GM23338 (cell line): ENCODE measurements around the gene PGS1.

Source experiments
- CREB1 ChIP-seq: fragments of 250-450 bp; sonication (Bioruptor Pico); IDR thresholded peaks from 2 replicates; pipeline ENCODE4 v1.5.0; 2020; ENCODE audit warnings: low read depth, mild to moderate bottlenecking, moderate library complexity
- EZH2 ChIP-seq: fragments of 200-600 bp; sonication (generic); IDR thresholded peaks from one replicate; pipeline ENCODE4 v1.8.0; 2017; ENCODE audit warnings: antibody characterized with exemption, mild to moderate bottlenecking, low read depth; ENCODE audit not compliant: unreplicated experiment
- EZH2phosphoT487 ChIP-seq: fragments of 200-600 bp; sonication (generic); IDR thresholded peaks from one replicate; pipeline ENCODE4 v1.8.1; 2018; ENCODE audit warnings: antibody characterized with exemption; ENCODE audit not compliant: unreplicated experiment
- JUNB ChIP-seq: IDR thresholded peaks from one replicate; pipeline ENCODE4 v1.6.1; 2016; ENCODE audit warnings: antibody characterized with exemption; ENCODE audit not compliant: unreplicated experiment
- NANOG ChIP-seq: IDR thresholded peaks from 2 replicates; pipeline ENCODE4 v1.6.1; 2016; ENCODE audit warnings: antibody characterized with exemption, borderline replicate concordance
- POLR2AphosphoS5 ChIP-seq: IDR thresholded peaks from 2 replicates; pipeline ENCODE4 v1.6.1; 2016; ENCODE audit warnings: antibody characterized with exemption, low read depth
- STAT1 ChIP-seq: IDR thresholded peaks from one replicate; pipeline ENCODE4 v1.6.1; 2016; ENCODE audit warnings: antibody characterized with exemption; ENCODE audit not compliant: unreplicated experiment
- ZNF114 ChIP-seq: fragments of 250-450 bp; sonication (Bioruptor Pico); IDR thresholded peaks from 2 replicates; pipeline ENCODE4 v1.5.0; 2020; ENCODE audit warnings: mild to moderate bottlenecking, moderate library complexity
- ZNF331 ChIP-seq: fragments of 250-450 bp; sonication (Bioruptor Pico); IDR thresholded peaks from 2 replicates; pipeline ENCODE4 v1.5.0; 2020; ENCODE audit warnings: low read depth, mild to moderate bottlenecking, moderate library complexity
- TF ChIP-seq, protein P1 (sequence below), 2 experiments: fragments of 200-600 bp in 1 of 2; sonication (generic) in 1 of 2; conservative IDR thresholded peaks; 2 replicates each; pipeline versions ENCODE4 v1.5.1 to v1.6.1; 2016 to 2017; ENCODE audit warnings: antibody characterized with exemption in 2 of 2, low read depth in 2 of 2, mild to moderate bottlenecking in 2 of 2, moderate library complexity in 1 of 2
- TF ChIP-seq, protein P2 (sequence below): IDR thresholded peaks from one replicate; pipeline ENCODE4 v1.6.1; 2018; ENCODE audit warnings: antibody characterized with exemption; ENCODE audit not compliant: unreplicated experiment
- TF ChIP-seq, protein P3 (sequence below): fragments of 250-450 bp; sonication (Bioruptor Pico); IDR thresholded peaks from 2 replicates; pipeline ENCODE4 v1.5.0; 2020; ENCODE audit warnings: mild to moderate bottlenecking, moderate library complexity
- TF ChIP-seq, protein P4 (sequence below): IDR thresholded peaks from 2 replicates; pipeline ENCODE4 v1.6.1; 2016; ENCODE audit warnings: antibody characterized with exemption

DNA sequence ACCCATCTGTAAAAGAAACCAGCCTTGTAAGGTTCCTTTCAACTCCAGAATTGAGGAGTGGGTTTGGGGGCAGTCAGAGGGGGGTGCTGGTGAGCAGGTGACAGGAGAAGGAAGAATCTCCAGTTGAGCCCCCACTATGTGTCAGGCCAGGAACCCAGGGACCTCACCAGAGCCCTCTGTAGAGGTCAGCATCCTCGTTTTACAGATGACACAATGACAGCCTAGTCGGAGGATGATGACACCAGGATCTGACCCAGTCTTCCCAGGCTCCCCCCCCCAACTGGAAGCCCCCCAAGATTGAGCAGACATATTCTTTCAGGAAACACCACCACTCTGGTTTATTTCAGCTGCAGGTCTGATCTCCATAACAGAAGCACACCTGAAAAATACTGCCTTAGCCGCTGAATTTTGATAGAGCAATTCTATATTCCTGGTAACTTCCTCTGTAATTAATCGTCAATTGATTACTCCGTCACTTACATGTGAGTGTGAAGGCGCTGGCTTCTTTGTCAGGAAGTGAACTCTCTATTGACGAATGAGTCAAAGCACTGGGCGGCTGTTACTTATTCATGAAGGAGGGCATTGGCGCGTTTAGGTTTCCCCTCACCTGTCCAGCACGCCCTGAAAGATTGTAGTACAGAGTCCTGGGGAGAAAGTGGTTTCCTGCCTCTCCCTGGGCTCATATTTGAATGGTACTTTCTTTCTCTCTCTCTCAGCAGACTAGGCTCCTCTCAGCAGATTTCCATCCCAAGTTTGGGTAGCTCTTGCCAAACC, 39.8 kb upstream of the PGS1 start:
- TF ChIP-seq, protein P1, sequence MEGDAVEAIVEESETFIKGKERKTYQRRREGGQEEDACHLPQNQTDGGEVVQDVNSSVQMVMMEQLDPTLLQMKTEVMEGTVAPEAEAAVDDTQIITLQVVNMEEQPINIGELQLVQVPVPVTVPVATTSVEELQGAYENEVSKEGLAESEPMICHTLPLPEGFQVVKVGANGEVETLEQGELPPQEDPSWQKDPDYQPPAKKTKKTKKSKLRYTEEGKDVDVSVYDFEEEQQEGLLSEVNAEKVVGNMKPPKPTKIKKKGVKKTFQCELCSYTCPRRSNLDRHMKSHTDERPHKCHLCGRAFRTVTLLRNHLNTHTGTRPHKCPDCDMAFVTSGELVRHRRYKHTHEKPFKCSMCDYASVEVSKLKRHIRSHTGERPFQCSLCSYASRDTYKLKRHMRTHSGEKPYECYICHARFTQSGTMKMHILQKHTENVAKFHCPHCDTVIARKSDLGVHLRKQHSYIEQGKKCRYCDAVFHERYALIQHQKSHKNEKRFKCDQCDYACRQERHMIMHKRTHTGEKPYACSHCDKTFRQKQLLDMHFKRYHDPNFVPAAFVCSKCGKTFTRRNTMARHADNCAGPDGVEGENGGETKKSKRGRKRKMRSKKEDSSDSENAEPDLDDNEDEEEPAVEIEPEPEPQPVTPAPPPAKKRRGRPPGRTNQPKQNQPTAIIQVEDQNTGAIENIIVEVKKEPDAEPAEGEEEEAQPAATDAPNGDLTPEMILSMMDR (conservative IDR thresholded peaks at IDR 0.05; ENCODE audit: low read depth in 2 of 2) = peak; percentile 8 to 31; a peak in 1 of 4 replicates
- TF ChIP-seq STAT1 (no peak), POLR2AphosphoS5 (no peak), EZH2 (no peak), EZH2phosphoT487 (no peak), CREB1 (CRISPR knock-in tag) (no peak), ZNF331 (no peak), JUNB (no peak), NANOG (no peak), ZNF114 (CRISPR knock-in tag) (no peak)
- TF ChIP-seq, protein P2, sequence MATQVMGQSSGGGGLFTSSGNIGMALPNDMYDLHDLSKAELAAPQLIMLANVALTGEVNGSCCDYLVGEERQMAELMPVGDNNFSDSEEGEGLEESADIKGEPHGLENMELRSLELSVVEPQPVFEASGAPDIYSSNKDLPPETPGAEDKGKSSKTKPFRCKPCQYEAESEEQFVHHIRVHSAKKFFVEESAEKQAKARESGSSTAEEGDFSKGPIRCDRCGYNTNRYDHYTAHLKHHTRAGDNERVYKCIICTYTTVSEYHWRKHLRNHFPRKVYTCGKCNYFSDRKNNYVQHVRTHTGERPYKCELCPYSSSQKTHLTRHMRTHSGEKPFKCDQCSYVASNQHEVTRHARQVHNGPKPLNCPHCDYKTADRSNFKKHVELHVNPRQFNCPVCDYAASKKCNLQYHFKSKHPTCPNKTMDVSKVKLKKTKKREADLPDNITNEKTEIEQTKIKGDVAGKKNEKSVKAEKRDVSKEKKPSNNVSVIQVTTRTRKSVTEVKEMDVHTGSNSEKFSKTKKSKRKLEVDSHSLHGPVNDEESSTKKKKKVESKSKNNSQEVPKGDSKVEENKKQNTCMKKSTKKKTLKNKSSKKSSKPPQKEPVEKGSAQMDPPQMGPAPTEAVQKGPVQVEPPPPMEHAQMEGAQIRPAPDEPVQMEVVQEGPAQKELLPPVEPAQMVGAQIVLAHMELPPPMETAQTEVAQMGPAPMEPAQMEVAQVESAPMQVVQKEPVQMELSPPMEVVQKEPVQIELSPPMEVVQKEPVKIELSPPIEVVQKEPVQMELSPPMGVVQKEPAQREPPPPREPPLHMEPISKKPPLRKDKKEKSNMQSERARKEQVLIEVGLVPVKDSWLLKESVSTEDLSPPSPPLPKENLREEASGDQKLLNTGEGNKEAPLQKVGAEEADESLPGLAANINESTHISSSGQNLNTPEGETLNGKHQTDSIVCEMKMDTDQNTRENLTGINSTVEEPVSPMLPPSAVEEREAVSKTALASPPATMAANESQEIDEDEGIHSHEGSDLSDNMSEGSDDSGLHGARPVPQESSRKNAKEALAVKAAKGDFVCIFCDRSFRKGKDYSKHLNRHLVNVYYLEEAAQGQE = no peak
- TF ChIP-seq, protein P3, sequence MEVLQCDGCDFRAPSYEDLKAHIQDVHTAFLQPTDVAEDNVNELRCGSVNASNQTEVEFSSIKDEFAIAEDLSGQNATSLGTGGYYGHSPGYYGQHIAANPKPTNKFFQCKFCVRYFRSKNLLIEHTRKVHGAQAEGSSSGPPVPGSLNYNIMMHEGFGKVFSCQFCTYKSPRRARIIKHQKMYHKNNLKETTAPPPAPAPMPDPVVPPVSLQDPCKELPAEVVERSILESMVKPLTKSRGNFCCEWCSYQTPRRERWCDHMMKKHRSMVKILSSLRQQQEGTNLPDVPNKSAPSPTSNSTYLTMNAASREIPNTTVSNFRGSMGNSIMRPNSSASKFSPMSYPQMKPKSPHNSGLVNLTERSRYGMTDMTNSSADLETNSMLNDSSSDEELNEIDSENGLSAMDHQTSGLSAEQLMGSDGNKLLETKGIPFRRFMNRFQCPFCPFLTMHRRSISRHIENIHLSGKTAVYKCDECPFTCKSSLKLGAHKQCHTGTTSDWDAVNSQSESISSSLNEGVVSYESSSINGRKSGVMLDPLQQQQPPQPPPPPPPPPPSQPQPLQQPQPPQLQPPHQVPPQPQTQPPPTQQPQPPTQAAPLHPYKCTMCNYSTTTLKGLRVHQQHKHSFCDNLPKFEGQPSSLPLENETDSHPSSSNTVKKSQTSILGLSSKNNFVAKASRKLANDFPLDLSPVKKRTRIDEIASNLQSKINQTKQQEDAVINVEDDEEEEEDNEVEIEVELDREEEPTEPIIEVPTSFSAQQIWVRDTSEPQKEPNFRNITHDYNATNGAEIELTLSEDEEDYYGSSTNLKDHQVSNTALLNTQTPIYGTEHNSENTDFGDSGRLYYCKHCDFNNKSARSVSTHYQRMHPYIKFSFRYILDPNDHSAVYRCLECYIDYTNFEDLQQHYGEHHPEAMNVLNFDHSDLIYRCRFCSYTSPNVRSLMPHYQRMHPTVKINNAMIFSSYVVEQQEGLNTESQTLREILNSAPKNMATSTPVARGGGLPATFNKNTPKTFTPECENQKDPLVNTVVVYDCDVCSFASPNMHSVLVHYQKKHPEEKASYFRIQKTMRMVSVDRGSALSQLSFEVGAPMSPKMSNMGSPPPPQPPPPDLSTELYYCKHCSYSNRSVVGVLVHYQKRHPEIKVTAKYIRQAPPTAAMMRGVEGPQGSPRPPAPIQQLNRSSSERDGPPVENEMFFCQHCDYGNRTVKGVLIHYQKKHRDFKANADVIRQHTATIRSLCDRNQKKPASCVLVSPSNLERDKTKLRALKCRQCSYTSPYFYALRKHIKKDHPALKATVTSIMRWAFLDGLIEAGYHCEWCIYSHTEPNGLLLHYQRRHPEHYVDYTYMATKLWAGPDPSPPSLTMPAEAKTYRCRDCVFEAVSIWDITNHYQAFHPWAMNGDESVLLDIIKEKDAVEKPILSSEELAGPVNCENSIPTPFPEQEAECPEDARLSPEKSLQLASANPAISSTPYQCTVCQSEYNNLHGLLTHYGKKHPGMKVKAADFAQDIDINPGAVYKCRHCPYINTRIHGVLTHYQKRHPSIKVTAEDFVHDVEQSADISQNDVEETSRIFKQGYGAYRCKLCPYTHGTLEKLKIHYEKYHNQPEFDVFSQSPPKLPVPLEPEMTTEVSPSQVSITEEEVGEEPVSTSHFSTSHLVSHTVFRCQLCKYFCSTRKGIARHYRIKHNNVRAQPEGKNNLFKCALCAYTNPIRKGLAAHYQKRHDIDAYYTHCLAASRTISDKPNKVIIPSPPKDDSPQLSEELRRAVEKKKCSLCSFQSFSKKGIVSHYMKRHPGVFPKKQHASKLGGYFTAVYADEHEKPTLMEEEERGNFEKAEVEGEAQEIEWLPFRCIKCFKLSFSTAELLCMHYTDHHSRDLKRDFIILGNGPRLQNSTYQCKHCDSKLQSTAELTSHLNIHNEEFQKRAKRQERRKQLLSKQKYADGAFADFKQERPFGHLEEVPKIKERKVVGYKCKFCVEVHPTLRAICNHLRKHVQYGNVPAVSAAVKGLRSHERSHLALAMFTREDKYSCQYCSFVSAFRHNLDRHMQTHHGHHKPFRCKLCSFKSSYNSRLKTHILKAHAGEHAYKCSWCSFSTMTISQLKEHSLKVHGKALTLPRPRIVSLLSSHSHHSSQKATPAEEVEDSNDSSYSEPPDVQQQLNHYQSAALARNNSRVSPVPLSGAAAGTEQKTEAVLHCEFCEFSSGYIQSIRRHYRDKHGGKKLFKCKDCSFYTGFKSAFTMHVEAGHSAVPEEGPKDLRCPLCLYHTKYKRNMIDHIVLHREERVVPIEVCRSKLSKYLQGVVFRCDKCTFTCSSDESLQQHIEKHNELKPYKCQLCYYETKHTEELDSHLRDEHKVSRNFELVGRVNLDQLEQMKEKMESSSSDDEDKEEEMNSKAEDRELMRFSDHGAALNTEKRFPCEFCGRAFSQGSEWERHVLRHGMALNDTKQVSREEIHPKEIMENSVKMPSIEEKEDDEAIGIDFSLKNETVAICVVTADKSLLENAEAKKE (CRISPR knock-in tag) = no peak
- TF ChIP-seq, protein P4, sequence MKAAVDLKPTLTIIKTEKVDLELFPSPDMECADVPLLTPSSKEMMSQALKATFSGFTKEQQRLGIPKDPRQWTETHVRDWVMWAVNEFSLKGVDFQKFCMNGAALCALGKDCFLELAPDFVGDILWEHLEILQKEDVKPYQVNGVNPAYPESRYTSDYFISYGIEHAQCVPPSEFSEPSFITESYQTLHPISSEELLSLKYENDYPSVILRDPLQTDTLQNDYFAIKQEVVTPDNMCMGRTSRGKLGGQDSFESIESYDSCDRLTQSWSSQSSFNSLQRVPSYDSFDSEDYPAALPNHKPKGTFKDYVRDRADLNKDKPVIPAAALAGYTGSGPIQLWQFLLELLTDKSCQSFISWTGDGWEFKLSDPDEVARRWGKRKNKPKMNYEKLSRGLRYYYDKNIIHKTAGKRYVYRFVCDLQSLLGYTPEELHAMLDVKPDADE = no peak
